ENCODE data around the gene MPHOSPH9. TPM values are rescaled to one million over a fixed set of nuclear protein-coding genes. Genes with fewer than 3 reads are reported as not detected.

Gene MPHOSPH9
- polyA plus RNA-seq, 3 donors = 6.3 to 14.1 (median 9.2) TPM

GRCh38 chr12:123108682-123109066 is 124.3 kb downstream of the MPHOSPH9 start:
- peaks cover 43% of the 10 kb centered on the region for H3K4me1 Mint-ChIP-seq
- peaks cover 0 to 3% (median 1%) of the 10 kb centered on the region in 3 donors for H3K27me3 Mint-ChIP-seq (ENCODE audit: low read depth in 3 of 3)

DNA sequence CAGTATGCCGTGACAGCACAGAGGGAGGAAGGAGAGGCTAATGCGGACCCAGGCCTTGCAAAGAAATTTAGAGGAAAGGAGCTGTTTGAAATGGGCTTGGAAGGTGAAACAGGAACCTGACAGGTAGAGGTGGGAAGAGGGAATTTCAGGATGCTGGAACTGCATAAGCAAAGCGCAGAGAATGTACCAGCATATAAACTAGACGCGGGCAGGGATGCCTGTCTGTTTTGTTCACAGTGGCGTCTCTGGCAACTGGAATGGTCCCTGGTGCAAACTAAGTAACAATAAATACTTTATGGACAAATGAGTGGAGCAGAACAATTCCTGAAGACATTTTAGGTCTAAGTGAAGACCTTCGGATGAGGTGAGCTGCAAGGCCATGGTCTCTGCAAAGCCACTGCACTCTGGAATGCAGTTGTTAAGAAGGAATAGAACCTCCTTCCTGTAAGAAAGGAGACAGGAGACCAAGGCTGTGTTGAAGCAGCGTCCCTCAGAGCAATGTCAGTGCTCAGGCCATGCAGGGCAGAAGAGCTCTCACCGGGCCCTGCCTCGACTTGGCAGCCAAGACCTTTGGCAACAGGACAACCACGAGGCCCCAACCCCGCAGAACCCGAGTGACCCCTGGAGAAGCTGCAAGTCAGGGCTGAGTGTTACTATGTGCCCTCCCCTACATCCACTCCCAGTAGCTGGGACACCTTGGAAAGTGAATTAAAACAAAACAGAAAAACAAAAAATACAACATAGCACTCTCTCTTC is 124.8 kb downstream of the MPHOSPH9 start:
- Histone ChIP-seq H3K9ac (ENCODE audit: insufficient read depth, low read length, poor library complexity, severe bottlenecking) (peak overlapping the region; percentile 54), H3K9me3 (replicated peaks in 1 of 2; ENCODE audit: control insufficient read depth in 1 of 2, insufficient read depth in 1 of 2, low read length in 2 of 2) (no peaks in the 10 kb centered on the region), H3K36me3 (replicated peaks in 1 of 2; ENCODE audit: control insufficient read depth in 1 of 2, insufficient read depth in 2 of 2, low read length in 2 of 2) (no peaks in the 10 kb centered on the region), H3K79me2 (ENCODE audit: insufficient read depth, low read length) (no peaks in the 10 kb centered on the region), H3K27ac (ENCODE audit: low read depth in 1 of 2, low read length in 2 of 2) (peak overlapping the region; percentile 91 to 92), H3K4me1 (ENCODE audit: control insufficient read depth in 1 of 2, insufficient read depth in 2 of 2, low read length in 2 of 2) (peaks cover 37 to 44% of the 10 kb centered on the region in 2 donors), H2AFZ (ENCODE audit: insufficient read depth, low read depth, low read length, poor library complexity, severe bottlenecking) (peak overlapping the region; percentile 61), H3K27me3 (ENCODE audit: control insufficient read depth in 2 of 2, insufficient read depth in 2 of 2, low read length in 2 of 2) (no peaks in the 10 kb centered on the region), H4K20me1 (ENCODE audit: insufficient read depth, low read length) (no peaks in the 10 kb centered on the region), H3K4me3 (replicated peaks in 1 of 3; ENCODE audit: low read depth in 2 of 3, low read length in 3 of 3) (peak overlapping the region in 1 of 3 experiments; percentile 51), H3K4me2 (replicated peaks; ENCODE audit: extremely low read depth, low read length, poor library complexity, severe bottlenecking) (peak overlapping the region; percentile 48)
- WGBS (ENCODE audit: insufficient coverage) = 94% methylated on average over 9 of the region's 13 CpGs
- Mint-ChIP-seq H3K4me3 (no peak overlapping the region), H3K27me3 (ENCODE audit: low read depth in 3 of 3) (peaks cover 0 to 3% (median 1%) of the 10 kb centered on the region in 3 donors), H3K27ac (peak overlapping the region; percentile 89 to 97 (median 95)), H3K36me3 (peaks cover 5 to 8% of the 10 kb centered on the region in 2 donors), H3K4me1 (peaks cover 43% of the 10 kb centered on the region), H3K9me3 (no peaks in the 10 kb centered on the region)
- no peak for TF ChIP-seq CTCF (IDR thresholded peaks at IDR 0.05)
- intact Hi-C loops (cut with micrococcal nuclease) = no loop called here
- no peak for DNase-seq

More at GRCh38 chr12:123108682-123109066, 124.3 kb downstream of the MPHOSPH9 start:
- peaks cover 5 to 8% of the 10 kb centered on the region in 2 donors for H3K36me3 Mint-ChIP-seq
- H3K79me2 ChIP-seq (ENCODE audit: insufficient read depth, low read length) = no peaks in the 10 kb centered on the region
- H3K27ac Mint-ChIP-seq = no peak overlapping the region
- TF ChIP-seq CTCF (IDR thresholded peaks at IDR 0.05) = no peak
- H3K4me2 ChIP-seq (replicated peaks; ENCODE audit: extremely low read depth, low read length, poor library complexity, severe bottlenecking) = no peak overlapping the region
- 98% methylated on average over 7 of the region's 7 CpGs for WGBS (ENCODE audit: insufficient coverage)
- peak overlapping the region in 1 of 2 donors; percentile 91 for H3K27ac ChIP-seq (ENCODE audit: low read depth in 1 of 2, low read length in 2 of 2)
- H3K9ac ChIP-seq (ENCODE audit: insufficient read depth, low read length, poor library complexity, severe bottlenecking) = no peak overlapping the region
- no peaks in the 10 kb centered on the region for H3K36me3 ChIP-seq (replicated peaks in 1 of 2; ENCODE audit: control insufficient read depth in 1 of 2, insufficient read depth in 2 of 2, low read length in 2 of 2)
- intact Hi-C loops (cut with micrococcal nuclease) = no loop called here
- H3K9me3 ChIP-seq (replicated peaks in 1 of 2; ENCODE audit: control insufficient read depth in 1 of 2, insufficient read depth in 1 of 2, low read length in 2 of 2) = no peaks in the 10 kb centered on the region
- H2AFZ ChIP-seq (ENCODE audit: insufficient read depth, low read depth, low read length, poor library complexity, severe bottlenecking) = peak overlapping the region; percentile 39
- DNase-seq = no peak
- H3K27me3 ChIP-seq (ENCODE audit: control insufficient read depth in 2 of 2, insufficient read depth in 2 of 2, low read length in 2 of 2) = no peaks in the 10 kb centered on the region
- H4K20me1 ChIP-seq (ENCODE audit: insufficient read depth, low read length) = no peaks in the 10 kb centered on the region
- H3K4me3 Mint-ChIP-seq = no peak overlapping the region
- H3K9me3 Mint-ChIP-seq = no peaks in the 10 kb centered on the region
- H3K4me1 ChIP-seq (ENCODE audit: control insufficient read depth in 1 of 2, insufficient read depth in 2 of 2, low read length in 2 of 2) = peaks cover 37 to 44% of the 10 kb centered on the region in 2 donors
- no peak overlapping the region for H3K4me3 ChIP-seq (replicated peaks in 1 of 3; ENCODE audit: low read depth in 2 of 3, low read length in 3 of 3)

Data from CD14-positive monocyte (primary cell).